GM15510 (cell line): ENCODE measurements around the gene LECT2.

Source experiments
- POLR2A ChIP-seq: IDR thresholded peaks from 3 replicates; pipeline ENCODE4 v1.6.1; 2011; ENCODE audit warnings: borderline replicate concordance; ENCODE audit not compliant: insufficient read length; ENCODE audit errors: extremely low read depth

LECT2 gene

GRCh38 chr5:135930029-135930948, 24.5 kb downstream of the LECT2 start:
- no peak for TF ChIP-seq POLR2A

GRCh38 chr5:135921388-135921787, 33.4 kb downstream of the LECT2 start:
- TF ChIP-seq POLR2A: no peak

- no peak for TF ChIP-seq POLR2A
Observed at GRCh38 chr5:135920199-135920598, 34.6 kb downstream of the LECT2 start.

GRCh38 chr5:135916638-135917263, 38.0 kb downstream of the LECT2 start:
- no peak for TF ChIP-seq POLR2A

- no peak for TF ChIP-seq POLR2A
Observed at GRCh38 chr5:135915466-135916001, 39.2 kb downstream of the LECT2 start.

GRCh38 chr5:135913713-135914626, 40.8 kb downstream of the LECT2 start:
- TF ChIP-seq POLR2A: no peak

GRCh38 chr5:135905144-135905543, 49.6 kb downstream of the LECT2 start:
- TF ChIP-seq POLR2A: no peak

- no peak for TF ChIP-seq POLR2A
Observed at GRCh38 chr5:135901633-135902032, 53.1 kb downstream of the LECT2 start.

GRCh38 chr5:135900276-135900675, 54.5 kb downstream of the LECT2 start:
- TF ChIP-seq POLR2A: no peak

GRCh38 chr5:135898651-135899050, 56.1 kb downstream of the LECT2 start:
- TF ChIP-seq POLR2A: no peak
